ENCODE results near the gene PIR. TPM values are rescaled to one million over a fixed set of nuclear protein-coding genes. Genes with fewer than 3 reads are reported as not detected.

PIR gene
- total RNA-seq, 4 donors from 2014 or later, result 22.1 to 56.3 (median 32.5) TPM

DNA sequence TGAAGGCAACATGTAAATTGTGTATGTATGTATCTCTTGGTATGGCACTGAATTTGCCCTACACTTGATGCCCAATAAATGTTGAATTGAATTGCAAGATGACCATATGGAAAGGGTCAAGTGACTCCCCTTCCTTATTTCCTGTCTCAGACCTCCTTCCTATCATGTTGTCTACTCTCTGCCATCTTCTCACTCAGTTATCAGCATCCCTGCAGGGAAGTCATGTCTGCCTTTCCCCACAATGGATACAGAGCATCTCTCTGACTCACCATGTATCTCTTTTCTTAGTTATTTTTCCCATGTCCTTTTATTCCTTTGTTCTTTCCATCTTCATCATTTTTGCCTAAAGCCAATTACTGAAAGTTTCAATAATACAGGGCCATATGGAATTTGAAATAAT is 30.0 kb upstream of the PIR start:
- intact Hi-C loops (cut with DNase I), result no loop called here
- no peak overlapping the region for H3K27ac ChIP-seq
- H3K9me3 ChIP-seq, result no peaks in the 10 kb centered on the region
- H3K36me3 ChIP-seq, result no peaks in the 10 kb centered on the region
- no peak overlapping the region for H3K4me3 ChIP-seq
- no peak for DNase-seq
- no peaks in the 10 kb centered on the region for H3K27me3 ChIP-seq
- no peaks in the 10 kb centered on the region for H3K4me1 ChIP-seq
- TF ChIP-seq CTCF (IDR thresholded peaks at IDR 0.05) (no peak), POLR2A (IDR thresholded peaks at IDR 0.05) (no peak)

GRCh38 chrX:15522464-15522863 is 29.3 kb upstream of the PIR start:
- intact Hi-C loops (cut with DNase I), result no loop called here
- H3K9me3 ChIP-seq, result no peaks in the 10 kb centered on the region
- TF ChIP-seq POLR2A (IDR thresholded peaks at IDR 0.05) (no peak), CTCF (IDR thresholded peaks at IDR 0.05) (no peak)
- DNase-seq, result no peak
- H3K27ac ChIP-seq, result no peak overlapping the region
- WGBS, 2 donors, result no CpG with 5 or more reads among the region's 3 CpGs
- no peaks in the 10 kb centered on the region for H3K4me1 ChIP-seq
- H3K4me3 ChIP-seq, result no peak overlapping the region
- H3K36me3 ChIP-seq, result no peaks in the 10 kb centered on the region
- no peaks in the 10 kb centered on the region for H3K27me3 ChIP-seq

DNA sequence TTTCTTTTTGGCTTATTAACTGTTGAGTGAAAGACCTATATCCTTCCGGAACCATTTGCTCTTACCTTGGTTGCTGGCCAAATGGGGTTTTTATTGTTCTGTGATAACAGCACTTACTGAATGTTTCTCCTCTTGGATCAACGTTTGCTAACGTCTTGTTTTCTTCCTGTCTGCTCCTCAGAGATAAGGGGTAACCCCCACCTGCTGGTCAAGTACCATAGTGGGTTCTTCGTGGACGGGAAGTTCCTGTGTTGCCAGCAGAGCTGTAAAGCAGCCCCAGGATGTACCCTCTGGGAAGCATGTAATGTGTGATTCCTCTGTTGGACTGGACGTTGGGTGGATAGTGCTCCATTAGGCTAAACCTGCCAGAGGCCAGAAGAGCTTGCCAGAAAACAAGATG is 22.8 kb upstream of the PIR start:
- TF ChIP-seq POLR2A (IDR thresholded peaks at IDR 0.05) (no peak), CTCF (IDR thresholded peaks at IDR 0.05) (no peak)
- Histone ChIP-seq H3K27me3 (no peaks in the 10 kb centered on the region), H3K4me3 (no peak overlapping the region), H3K36me3 (no peaks in the 10 kb centered on the region), H3K4me1 (no peaks in the 10 kb centered on the region), H3K27ac (no peak overlapping the region), H3K9me3 (no peaks in the 10 kb centered on the region)
- no peak for DNase-seq
- intact Hi-C loops (cut with DNase I), result no loop called here
- WGBS, 2 donors, result 36 to 45% methylated on average over 1 to 6 of the region's 6 CpGs

DNA sequence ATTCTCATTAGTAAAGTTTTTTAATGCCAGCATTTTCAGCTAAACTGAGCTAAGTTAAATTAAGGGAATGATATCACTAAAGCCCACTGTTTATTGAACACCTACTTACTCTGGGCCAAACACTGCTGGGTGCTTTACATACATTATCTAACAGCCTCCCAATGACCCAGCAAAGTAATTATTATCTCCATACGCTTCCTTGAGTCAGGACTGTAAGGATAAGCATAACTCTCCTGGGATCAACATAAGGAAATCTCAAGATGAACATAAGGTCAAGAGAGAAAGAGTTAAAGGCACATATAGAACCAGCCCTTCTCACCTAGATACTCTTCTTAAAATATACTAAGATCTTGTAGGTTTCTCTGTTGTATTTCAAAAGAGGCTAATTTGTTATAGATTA is 21.1 kb upstream of the PIR start:
- Histone ChIP-seq H3K4me1 (no peaks in the 10 kb centered on the region), H3K4me3 (no peak overlapping the region), H3K36me3 (no peaks in the 10 kb centered on the region), H3K27ac (no peak overlapping the region), H3K9me3 (no peaks in the 10 kb centered on the region), H3K27me3 (no peaks in the 10 kb centered on the region)
- no peak for TF ChIP-seq POLR2A (IDR thresholded peaks at IDR 0.05)
- no peak for TF ChIP-seq CTCF (IDR thresholded peaks at IDR 0.05)
- DNase-seq, result no peak
- intact Hi-C loops (cut with DNase I), result no loop called here
- WGBS, 2 donors, result 60 to 93% methylated on average over 1 of the region's 1 CpG

DNA sequence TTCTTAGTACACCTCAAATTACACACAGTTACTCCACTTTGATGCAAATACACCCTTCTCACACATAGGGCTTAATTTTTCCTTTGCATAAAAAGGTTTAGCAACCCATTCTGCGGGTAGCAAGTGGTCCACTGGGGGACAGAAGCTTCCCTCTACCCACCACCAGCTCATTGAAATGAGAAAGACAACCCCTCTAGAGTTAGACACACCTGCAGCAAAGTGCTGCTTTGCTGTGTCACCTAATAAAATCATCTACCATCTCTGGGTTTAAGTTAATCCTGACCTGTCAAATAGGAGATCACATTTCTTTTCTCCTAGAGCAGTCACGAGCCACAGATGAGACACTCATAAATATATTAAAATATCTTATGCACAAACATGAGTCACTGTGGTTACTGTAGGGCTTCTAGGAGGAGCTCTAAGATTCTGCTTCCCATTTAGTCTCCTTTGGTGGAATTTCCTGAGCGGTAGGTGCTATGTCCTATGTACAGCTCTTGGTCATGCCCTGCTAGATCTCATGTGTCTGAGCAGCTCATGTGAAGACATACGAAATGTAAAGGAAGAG is 19.4 kb upstream of the PIR start:
- intact Hi-C loops (cut with DNase I), result no loop called here
- TF ChIP-seq POLR2A (IDR thresholded peaks at IDR 0.05) (no peak), CTCF (IDR thresholded peaks at IDR 0.05) (no peak)
- no peak overlapping the region for H3K4me3 ChIP-seq

More for the DNA sequence above, 19.4 kb upstream of the PIR start:
- DNase-seq, result no peak
- Histone ChIP-seq H3K27me3 (no peaks in the 10 kb centered on the region), H3K4me1 (no peaks in the 10 kb centered on the region), H3K27ac (no peak overlapping the region), H3K36me3 (no peaks in the 10 kb centered on the region), H3K9me3 (no peaks in the 10 kb centered on the region)
- 73 to 78% methylated on average over 4 of the region's 4 CpGs for WGBS, 2 donors
